AG09319 (cell line): ENCODE measurements around the gene TMEM255B.

Experiments used
- DNase-seq: peaks from one replicate; pipeline ENCODE4 v3.0.0-alpha.2; 2010; ENCODE audit warnings: low read depth; ENCODE audit errors: extremely low read depth
- TF ChIP-seq, protein P1 (sequence below): IDR thresholded peaks from 2 replicates; pipeline ENCODE4 v1.5.1; 2011; ENCODE audit warnings: low read depth, mild to moderate bottlenecking, inconsistent platforms, low read length, moderate library complexity

TMEM255B gene

DNA sequence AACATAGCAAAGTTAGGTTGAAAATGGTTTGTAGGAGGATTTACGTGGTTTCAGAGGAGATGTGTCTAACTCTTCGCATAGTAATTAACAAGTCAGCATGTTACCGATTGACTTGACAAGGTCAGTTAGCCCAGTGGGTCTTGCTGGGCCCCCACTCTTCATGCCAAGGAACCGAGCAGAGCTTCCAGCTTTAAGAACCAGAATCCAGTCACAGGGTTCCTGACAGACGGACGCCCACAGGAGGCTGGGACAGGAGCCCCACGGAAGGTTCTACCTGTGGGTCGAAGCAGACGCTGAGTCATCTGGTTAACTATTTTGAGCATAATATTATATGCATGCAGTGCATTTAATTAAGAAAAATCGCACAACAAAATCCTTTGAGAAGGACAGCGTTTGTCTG lies 3.5 kb downstream of the TMEM255B start:
- no peak for DNase-seq
- TF ChIP-seq, protein P1, sequence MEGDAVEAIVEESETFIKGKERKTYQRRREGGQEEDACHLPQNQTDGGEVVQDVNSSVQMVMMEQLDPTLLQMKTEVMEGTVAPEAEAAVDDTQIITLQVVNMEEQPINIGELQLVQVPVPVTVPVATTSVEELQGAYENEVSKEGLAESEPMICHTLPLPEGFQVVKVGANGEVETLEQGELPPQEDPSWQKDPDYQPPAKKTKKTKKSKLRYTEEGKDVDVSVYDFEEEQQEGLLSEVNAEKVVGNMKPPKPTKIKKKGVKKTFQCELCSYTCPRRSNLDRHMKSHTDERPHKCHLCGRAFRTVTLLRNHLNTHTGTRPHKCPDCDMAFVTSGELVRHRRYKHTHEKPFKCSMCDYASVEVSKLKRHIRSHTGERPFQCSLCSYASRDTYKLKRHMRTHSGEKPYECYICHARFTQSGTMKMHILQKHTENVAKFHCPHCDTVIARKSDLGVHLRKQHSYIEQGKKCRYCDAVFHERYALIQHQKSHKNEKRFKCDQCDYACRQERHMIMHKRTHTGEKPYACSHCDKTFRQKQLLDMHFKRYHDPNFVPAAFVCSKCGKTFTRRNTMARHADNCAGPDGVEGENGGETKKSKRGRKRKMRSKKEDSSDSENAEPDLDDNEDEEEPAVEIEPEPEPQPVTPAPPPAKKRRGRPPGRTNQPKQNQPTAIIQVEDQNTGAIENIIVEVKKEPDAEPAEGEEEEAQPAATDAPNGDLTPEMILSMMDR = no peak

DNA sequence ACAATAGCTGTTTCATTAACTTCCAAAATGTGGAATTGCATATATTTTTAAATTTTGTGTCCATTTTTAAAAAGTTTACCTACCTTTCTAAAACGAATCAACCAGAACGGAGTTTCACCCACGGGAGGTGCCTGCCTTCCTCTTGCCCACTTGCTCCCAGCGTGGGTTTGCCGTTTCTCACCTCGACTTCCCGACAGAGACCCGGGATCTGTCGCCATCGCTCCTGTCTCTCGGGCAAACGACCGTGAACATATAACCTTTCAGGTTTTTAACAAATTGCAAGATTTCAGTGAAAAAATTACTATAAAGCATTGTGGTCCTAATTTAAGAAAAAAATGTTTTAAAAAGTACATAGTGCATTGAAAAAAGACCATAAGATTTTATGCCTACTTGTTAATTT lies 4.2 kb downstream of the TMEM255B start:
- TF ChIP-seq, protein P1 = no peak
- no peak for DNase-seq

DNA sequence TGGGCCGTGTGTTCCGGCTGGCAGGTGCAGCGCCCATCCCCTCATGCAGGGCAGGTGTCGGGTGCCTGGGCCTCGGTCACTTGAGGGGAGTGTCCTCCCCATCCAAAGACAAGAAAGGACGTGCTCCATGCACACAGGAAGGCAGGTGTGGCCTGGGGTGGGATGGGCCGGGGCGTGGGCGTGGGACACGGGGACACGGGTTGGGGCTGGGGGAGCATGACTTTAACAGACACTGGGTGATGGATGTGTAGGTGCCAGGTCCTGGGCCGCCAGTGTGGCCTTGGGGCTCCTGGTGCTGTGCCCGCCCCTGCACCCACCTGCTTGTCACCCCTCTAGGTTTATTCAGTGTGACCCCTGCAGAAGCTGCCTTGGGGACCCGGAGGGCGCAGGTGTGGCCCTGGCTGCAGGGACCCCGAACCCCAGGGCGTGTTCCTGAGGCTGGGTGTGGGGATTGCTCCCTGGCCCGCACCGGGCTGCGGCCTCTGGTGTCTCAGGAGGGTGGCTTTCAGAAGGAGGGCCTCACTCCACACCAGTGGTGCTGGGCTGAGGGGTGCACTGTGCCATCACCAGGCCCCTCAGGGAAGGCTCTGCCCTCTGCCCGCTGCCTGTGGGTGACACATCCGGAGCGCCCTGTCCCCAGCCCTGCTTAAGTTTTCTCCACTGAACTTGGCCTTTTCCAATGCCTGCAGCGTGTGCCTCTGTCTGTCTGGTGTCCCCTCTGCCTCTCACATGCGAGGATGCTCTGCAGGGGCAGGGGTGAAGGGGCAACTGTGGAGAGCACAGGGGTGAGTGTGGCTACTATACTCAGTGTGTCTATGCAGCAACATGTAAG lies 5.2 kb downstream of the TMEM255B start:
- TF ChIP-seq, protein P1 = no peak
- DNase-seq = no peak

DNA sequence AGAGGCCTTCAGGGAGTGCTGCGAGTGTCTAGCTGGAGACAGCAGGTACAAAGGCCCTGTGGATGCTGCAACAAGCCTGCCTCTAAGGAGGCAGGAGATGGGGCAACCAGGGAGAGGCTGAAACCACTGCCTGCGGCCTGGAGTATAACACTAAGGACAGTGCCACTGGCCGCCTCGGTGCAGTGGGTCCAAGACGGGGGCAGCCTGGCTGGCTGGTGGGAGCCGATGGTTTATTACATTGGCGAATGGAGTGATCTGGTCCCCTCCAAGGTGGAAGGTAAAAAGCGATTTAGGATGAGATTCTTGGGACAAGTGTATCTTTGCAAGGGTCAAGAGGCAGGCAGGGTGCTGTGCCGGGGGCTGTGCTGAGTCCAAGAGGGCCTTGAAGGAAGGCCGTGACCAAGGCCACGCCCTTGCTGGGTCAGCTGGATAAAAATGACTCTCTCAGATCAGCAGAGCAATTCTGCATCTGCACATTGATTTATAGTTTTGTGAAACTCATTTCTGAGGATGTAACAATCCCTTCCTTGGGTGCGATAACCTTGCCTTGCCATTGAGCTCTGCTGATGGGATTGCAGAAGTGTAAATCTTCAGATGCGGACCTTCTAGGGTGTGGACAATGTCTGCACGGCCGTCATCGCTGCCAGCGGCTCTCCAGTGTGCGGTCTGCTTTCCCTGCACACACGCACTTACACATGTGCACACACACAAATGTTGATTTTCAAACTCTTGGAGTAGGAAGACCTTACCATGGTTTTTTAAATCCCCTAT lies 6.0 kb downstream of the TMEM255B start:
- TF ChIP-seq, protein P1 = no peak
- no peak for DNase-seq

DNA sequence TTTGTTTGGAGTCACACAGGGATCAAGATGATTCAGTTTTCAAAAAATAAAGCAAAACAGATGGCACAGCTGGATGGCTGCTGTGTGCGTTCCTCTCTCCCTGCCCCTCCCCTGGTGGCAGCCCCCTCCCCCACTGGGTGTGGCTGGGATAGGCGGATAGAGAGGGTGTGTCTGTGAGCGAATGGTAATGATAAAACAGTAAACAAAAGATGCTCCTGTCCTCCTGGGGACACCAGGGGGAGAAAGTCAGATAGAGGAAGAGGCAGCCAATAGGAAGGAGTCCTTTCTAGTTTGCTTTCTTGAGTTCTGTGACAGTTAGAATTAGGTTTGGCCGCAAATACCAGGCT lies 6.5 kb downstream of the TMEM255B start:
- TF ChIP-seq, protein P1 = no peak
- DNase-seq = no peak

DNA sequence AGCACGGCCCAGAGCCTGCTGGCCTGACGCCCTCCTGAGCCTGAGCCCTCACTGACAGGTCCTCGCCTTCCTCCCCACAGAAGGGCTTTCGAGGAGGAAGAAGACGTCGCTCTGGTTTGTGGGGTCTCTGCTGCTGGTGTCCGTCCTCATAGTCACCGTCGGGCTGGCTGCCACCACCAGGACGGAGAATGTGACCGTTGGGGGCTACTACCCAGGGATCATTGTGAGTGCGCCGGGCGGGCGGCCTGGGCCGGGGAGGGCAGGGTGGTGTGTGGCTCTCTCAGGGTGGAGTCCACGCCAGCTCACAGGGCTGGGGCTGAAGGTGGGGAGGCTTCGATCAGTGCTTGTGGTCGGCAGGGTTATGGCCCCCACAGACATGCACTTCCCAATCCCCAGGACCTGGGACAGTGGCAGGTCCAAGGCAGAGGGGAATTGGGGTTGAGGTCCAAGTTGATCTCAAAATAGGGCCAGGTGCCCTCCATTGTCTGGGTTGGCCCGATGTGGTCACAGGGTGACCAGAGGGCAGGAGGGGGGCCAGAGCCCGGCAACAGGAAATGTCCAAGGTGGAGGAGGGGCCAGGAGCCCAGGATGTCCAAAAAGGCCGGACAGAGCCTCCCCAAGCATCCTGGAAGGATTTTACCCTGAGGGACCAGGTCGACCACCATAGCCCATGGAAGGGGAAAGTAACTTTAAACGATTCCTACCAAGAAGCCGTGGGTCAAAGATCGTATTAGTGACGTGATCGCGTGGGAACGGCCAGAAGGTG lies 7.2 kb downstream of the TMEM255B start:
- TF ChIP-seq, protein P1 = no peak
- DNase-seq = no peak
